NCI-H82 treated with DMSO at 0.1 percent for 48 hours (cell line): ENCODE measurements around the gene GRIP1.

Experiments used
- DNase-seq: peaks from one replicate; lab custom pipeline; 2025; ENCODE audit not compliant: unreplicated experiment; lab: John Stamatoyannopoulos, UW

Gene GRIP1

GRCh38 chr12:66653796-66654195 is 25.1 kb downstream of the GRIP1 start:
- DNase-seq: no peak

DNA sequence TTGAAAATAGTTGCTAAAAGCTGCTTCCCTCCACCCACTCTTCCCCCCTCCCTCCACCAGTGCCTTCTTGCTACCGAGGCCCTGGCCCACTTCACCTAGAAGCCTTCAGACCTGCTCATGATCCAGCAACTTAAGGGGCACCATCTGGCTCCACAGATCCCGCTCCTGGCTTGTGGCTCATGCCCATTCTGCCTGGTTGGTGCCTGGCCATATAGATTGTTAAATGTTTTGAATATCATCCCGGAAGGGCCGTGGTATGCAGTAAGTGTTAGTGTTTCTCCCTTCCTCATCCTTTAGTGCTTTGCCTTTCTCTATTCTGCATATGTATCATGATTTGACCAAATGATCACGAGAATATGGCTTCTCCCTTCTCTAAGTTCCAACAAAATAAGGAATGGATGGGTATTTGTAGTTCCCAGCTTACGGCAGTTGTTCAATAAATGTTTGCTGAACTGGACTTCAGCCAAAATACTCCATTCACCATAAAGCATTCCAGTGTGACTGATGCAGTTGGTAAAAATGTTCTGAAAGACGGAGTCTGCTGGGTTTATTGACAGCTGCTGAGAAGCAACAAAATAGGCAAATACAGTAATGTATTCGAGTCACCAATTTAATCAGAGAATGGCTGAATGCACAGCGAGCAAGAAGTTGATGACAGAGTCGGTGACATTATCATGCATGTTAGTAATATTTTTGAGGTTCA is 30.7 kb downstream of the GRIP1 start:
- no peak for DNase-seq

DNA sequence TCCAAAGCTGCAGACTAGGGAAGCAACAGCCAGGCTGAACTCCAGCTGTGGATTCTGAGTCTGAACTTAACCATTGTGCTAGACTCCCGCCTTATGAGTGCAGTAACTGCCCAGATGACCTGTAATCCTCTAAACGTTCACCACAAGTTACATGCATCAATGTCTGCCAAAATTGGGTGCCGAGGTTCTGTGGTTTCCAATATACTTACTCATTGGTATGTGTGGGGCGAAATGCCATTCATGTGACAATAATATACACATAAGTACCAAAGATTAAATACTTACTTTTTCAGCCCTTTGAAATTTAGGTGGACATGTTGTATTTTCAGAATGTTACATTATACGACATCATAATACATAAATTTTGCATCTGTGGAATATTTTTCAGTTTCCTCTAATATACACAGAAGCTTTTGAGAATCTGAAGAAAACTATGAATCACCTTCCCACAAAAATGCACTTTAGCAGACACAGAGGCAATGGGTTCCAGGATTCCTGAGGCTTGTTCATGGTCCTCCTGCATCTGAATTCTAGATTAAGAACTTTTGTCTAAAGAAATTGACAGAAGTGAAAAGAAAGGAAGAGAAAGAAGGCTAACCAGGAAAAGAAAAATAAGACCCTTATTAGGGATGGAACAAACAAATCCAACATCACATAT is 31.7 kb downstream of the GRIP1 start:
- DNase-seq: no peak

- DNase-seq: no peak
These were observed 34.7 kb downstream of the GRIP1 start for GRCh38 chr12:66644151-66644550.

GRCh38 chr12:66640691-66641460 is 38.0 kb downstream of the GRIP1 start:
- DNase-seq: no peak

GRCh38 chr12:66638666-66639065 is 40.2 kb downstream of the GRIP1 start:
- DNase-seq: peak; percentile 16

- DNase-seq: no peak
These were observed 41.1 kb downstream of the GRIP1 start for GRCh38 chr12:66637699-66638301.

- no peak for DNase-seq
These were observed 42.1 kb downstream of the GRIP1 start for GRCh38 chr12:66636771-66637170.

DNA sequence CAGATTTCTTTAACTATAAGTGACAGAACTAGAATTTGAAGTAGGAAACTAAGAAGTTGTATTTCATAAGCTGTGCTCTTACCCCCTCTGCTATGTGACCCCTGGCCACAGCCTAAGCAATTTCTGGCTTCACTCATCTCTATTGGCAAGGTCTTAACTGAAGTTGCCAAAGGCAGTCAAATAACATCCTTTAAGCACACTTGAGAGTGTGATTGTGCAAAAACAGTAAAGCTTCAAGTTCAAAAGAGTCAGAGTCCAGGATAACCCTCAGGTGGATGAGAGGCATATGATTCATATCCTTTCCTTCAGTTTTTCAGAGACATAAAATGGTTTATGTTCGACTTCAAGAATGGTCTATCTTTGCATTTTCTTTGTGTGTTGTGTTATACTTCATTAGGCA is 45.2 kb downstream of the GRIP1 start:
- no peak for DNase-seq

DNA sequence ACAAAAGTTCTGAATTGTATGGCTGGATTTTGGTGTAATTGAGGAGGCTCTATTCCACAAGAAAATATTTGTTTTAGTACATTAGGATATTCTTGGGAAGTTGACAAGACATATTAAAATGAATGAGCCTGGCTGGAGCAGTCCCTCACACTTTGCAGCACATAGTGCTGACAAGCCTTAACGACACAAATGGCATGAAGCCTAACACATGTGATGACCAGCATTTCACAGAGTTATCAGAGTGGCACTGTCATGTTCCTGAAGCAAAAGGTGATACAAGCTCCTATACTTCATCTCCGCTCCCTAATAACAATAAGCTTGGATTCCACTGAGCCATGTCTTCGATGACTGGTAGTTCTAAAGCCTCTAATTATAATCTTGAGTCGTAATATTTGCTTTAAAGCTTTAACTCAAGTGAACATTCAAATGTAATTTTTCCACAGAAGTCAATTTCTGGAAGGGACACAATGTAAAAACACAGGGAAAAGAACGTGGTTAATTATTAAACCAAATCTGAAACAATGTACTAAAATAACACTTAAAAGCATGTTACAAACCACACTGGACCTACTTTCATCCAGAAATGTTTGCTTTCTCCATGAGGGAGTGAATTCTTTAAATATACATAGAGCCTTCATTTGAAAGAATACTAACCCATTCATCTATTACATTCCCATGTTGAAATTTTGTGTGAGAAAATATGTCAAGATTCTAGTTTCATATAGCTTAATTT is 49.6 kb downstream of the GRIP1 start:
- no peak for DNase-seq

GRCh38 chr12:66627988-66628317 is 50.9 kb downstream of the GRIP1 start:
- no peak for DNase-seq

- no peak for DNase-seq
These were observed 51.4 kb downstream of the GRIP1 start for GRCh38 chr12:66627270-66627987.

DNA sequence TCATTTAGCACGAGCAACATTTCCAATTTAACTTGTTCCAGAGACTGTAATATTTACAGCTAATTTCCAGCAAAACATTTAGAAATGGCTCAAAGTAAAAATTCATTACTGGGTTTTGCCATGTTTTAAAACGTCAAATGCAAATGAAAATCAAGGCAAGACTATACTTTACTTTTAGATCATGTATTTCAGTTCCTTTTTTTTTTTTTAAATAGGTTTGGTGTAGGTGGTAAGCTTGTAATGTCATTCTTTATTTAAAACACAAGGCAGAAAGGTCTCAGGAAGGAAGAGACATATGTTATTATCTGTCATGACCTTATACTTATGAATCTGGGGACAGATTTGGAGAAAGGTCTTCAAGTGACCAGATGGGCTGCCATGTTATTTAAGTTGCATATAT is 54.1 kb downstream of the GRIP1 start:
- no peak for DNase-seq

DNA sequence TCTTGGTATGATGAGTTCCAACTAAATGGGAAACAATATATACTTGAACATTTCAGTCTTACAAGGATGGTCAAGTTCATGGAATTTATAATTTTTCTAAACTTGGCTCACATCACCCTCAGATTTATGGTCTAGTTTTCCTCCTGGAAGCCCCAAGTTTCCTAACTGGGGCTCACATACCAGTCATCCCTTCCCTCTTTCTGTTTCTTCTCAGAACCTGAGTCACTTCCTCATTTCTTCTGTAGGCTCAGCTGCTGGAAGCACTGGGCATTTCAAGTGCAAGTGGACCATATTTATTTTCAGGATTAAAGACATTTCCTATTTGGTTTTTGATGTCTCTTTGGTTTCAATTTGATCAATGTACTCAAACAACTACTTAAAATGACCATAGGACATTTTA is 55.4 kb downstream of the GRIP1 start:
- no peak for DNase-seq

DNA sequence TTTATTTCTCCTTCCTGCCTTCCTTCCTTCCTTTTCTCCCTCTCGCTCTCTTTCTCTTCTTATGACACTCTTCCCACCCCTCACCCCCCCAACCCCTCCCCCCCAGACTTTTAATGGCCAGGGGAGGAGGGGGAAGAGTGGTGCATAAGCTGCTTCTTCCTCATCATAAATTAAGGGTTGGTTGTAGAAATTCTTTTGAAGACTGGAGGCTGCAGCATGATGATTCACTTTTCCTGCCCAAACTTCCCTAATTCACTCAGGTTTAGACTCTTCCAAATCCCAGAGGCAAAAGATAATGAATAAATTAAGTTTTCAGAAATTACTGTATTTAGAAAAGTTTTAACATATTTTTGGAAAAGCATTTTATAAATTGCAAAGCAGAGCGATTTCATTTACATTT is 58.2 kb downstream of the GRIP1 start:
- DNase-seq: no peak

- DNase-seq: no peak
These were observed 58.9 kb downstream of the GRIP1 start for GRCh38 chr12:66620026-66620425.

DNA sequence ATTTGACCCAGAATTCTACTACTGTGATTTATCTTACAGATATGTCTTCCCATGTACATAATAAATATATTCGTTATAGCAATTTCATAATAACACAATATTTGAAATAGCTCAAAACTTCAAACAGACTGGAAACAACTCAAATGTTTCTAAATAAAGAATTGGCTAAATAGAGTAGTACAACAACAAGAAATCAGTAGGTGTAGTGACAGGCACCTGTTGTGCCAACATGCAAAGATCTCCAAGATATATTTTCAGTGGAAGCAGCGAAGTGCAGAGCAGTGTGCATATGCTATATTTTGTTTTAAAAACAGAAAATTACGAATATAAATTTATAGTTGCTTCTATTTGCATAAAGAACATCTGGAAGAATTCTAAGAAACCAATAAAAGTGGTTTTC is 60.9 kb downstream of the GRIP1 start:
- DNase-seq: no peak

DNA sequence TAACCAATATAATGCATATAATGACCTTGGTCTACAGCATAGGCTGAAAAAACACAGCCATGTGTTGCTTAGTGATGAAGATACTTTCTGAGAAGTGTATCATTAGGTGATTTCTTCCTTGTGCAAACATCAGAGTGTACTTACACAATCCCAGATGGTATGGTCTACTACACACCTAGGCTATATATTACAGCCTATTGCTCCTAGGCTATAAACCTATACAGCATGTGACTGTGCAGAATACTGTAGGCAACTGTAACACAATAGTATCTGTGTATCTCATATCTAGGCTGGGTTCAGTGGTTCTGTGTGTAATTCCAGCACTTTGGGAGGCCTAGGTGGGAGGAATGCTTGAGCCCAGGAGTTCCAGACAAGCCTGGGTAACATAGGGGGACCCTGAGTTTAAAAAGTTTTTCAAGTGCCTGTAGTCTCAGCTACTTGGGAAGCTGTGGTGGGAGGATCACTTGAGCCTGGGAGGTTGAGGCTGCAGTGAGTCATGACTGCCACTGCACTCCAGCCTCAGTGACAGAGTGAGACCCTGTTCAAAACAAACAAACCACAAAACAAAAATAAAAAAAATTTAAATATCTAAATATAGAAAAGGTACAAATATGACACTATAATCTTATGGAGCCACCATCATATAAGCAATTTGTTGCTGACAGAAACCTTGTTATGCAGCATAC is 66.6 kb downstream of the GRIP1 start:
- no peak for DNase-seq

GRCh38 chr12:66607147-66607546 is 71.7 kb downstream of the GRIP1 start:
- DNase-seq: no peak

DNA sequence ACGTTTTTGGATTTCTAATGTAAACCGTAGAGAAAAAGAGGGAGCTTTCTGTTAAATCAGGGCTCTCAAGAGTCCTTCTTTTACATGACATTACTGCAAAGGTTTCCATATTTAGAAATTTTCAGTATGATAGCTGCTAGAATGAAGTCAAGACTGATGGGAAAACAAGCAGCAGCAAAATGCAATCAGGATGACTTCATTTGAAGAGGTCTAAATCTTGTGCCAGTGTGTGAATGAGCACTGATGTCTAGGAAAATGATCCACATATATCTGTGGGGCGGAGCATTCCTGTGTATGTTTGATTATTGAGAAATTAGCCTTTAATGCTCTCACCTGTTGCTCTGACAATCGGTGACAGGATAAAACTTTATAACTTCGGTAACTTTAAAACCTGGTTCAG is 73.6 kb downstream of the GRIP1 start:
- DNase-seq: no peak
